SU-DHL-6 (cell line): Measurements from ENCODE around the gene TREH.

Experiments
- CTCF ChIP-seq: fragments of 200-600 bp; sonication (generic); IDR thresholded peaks from one replicate; pipeline ENCODE4 v1.5.1; 2017; ENCODE audit warnings: antibody characterized with exemption, mild to moderate bottlenecking, low read length, moderate library complexity; ENCODE audit not compliant: insufficient read depth, poor library complexity, severe bottlenecking
- EZH2phosphoT487 ChIP-seq: fragments of 200-600 bp; sonication (generic), shearing (Covaris generic); conservative IDR thresholded peaks from 2 replicates; pipeline ENCODE4 v1.6.1; 2018; ENCODE audit warnings: mild to moderate bottlenecking, antibody characterized with exemption, low read length, moderate library complexity, mixed read lengths

- no peak for TF ChIP-seq CTCF
- TF ChIP-seq EZH2phosphoT487, result no peak
Measured at GRCh38 chr11:118691926-118692830, 12.7 kb upstream of the TREH start.
